ENCODE measurements around the gene MYO5C.
"Not testable (repeated sequence)": the region's sequence is repeated elsewhere in the genome, so short reads cannot be mapped to it uniquely, and the experiment has no call there.

The MYO5C gene

DNA sequence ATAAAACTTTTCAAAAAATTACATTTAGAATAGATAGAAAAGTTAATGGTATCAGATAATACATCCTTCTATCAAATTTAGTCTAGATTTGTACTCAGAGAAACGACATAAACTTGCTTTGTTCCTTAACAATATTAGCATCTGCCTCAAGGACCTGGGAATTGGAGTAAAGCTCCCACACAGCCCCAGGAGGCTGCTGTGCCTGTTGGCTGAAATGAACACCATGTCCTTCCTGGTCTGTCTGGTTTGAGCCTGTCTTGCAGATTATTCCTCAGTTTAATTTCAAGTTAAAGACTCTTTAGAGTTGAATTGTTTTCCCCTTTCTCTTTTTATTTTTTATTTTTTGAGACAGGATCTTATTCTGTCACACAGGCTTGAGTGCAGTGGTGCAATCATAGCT lies 123.8 kb downstream of the MYO5C start:
- DNase-seq (ENCODE audit: low read depth): no peak
- TF ChIP-seq, protein P1, sequence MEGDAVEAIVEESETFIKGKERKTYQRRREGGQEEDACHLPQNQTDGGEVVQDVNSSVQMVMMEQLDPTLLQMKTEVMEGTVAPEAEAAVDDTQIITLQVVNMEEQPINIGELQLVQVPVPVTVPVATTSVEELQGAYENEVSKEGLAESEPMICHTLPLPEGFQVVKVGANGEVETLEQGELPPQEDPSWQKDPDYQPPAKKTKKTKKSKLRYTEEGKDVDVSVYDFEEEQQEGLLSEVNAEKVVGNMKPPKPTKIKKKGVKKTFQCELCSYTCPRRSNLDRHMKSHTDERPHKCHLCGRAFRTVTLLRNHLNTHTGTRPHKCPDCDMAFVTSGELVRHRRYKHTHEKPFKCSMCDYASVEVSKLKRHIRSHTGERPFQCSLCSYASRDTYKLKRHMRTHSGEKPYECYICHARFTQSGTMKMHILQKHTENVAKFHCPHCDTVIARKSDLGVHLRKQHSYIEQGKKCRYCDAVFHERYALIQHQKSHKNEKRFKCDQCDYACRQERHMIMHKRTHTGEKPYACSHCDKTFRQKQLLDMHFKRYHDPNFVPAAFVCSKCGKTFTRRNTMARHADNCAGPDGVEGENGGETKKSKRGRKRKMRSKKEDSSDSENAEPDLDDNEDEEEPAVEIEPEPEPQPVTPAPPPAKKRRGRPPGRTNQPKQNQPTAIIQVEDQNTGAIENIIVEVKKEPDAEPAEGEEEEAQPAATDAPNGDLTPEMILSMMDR (conservative IDR thresholded peaks at IDR 0.05; ENCODE audit: low read depth, low read length): no peak
- H3K4me3 ChIP-seq (ENCODE audit: low read length): no peak overlapping the region

DNA sequence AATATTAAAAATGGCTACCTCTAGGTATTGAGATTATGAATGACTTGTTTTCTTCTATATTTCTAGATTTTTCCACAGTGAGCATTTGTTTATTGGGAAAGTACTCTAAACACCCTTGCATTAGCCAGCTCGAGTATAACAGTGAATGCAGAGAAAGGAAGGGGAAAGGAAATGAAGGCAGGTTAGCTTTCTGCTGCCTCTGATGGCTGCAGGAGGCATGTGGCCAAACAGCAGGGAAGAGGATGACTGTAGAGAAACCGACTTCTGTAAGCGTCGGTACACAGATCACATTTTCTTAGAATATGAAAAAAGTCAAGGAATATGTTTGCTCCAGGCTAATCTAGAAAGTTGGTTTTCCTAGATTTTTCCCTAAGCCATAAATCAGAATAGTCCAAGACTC lies 124.2 kb downstream of the MYO5C start:
- no peak for DNase-seq (ENCODE audit: low read depth)
- no peak overlapping the region for H3K4me3 ChIP-seq (ENCODE audit: low read length)
- TF ChIP-seq, protein P1 (conservative IDR thresholded peaks at IDR 0.05; ENCODE audit: low read depth, low read length): no peak

DNA sequence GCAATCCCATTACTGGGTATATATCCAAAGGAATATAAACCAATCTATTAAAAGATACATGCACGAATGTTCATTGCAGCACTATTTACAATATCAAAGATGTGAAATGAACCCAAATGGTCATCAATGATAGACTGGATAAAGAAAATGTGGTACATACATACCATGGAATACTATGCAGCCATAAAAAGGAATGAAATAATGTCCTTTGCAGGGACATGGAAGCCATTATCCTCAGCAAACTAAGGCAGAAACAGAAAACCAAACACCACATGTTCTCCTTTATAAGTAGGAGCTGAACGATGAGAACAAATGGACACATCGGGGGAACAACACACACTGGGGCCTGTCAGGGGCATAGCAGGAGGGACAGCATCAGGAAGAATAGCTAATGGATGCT lies 125.4 kb downstream of the MYO5C start:
- H3K4me3 ChIP-seq (ENCODE audit: low read length); DNase-seq (ENCODE audit: low read depth): not testable (repeated sequence)

DNA sequence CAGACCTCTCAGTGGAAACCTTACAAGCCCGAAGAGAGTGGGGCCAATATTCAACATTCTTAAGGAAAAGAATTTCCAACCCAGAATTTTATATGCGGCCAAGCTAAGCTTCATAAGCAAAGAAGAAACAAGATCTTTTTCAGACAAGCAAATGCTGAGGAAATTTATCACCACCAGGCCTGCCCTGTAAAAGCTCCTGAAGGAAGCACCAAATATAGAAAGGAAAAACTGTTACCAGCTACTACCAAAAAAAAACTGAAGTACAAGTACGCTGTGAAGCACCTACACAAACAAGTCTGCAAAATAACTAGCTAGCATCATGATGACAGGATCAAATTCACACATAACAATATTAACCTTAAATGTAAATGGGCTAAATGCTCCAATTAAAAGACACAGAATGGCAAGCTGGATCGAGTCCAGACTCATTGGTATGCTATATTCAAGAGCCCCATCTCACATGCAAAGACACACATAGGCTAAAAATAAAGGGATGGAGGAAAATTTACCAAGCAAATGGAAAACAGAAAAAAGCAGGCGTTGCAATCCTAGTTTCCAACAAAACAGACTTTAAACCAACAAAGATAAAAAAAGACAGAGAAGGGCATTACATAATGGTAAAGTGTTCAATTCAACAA lies 130.0 kb downstream of the MYO5C start:
- DNase-seq (ENCODE audit: low read depth); H3K4me3 ChIP-seq (ENCODE audit: low read length): not testable (repeated sequence)

DNA sequence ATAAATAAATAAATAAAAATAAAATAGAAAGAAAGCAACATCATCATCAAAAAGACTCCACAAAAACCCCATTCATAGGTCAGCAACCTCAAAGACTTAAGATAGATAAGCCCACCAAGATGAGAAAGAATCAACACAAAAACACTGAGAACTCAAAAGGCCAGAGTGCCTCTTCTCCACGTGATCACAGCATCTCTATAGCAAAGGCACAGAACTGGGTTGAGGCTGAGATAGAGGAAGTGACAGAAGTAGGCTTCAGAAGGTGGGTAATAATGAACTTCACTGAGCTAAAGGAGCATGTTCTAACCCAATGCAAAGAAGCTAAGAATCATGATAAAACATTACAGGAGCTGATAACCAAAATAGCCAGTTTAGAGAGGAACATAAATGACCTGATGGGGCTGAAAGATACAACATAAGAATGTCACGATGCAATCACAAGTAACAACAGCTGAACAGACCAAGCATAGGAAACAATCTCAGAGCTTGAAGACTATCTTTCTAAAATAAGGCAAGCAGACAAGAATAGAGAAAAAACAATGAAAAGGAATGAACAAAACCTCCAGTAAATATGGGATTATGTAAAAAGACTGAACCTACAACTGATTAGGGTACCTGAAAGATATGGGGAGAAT lies 130.9 kb downstream of the MYO5C start:
- DNase-seq (ENCODE audit: low read depth): no peak
- TF ChIP-seq, protein P1 (conservative IDR thresholded peaks at IDR 0.05; ENCODE audit: low read depth, low read length): no peak

DNA sequence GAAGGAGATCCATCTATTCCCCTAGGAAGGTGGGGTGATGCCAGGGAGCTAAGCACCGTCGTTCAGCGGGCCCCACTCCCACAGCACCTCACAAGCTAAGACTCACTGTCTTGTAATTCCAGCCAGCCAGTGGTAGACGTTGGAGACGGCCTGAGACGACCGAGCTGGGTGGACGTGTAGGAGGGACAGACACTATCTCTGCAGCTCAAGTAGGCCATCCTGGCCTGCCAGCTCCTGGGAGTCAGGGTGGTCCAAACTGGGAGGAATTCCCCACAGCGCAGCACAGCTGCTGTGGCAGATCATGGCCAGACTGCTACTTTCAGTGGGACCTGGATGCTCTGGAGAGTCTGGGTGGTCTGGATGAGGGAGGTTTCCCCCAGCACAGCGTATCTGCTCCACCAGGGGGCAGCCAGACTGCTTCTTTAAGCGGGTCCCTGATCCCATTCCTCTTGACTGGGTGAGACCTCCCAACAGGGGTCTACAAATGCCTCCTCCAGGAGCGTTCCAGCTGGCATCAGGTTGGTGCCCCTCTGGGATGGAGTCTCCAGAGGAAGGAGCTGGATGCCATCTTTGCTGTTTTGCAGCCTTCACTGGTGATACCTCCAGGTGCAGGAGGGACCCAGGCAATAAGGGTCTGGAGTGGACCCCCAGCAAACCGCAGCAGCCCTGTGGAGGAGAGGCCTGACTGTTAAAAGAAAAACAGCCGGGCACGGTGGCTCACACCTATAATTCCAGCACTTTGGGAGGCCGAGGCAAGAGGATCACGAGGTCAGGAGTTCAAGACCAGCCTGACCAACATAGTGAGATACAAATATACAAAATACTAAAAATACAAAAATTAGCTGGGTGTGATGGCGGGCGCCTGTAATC lies 132.0 kb downstream of the MYO5C start:
- DNase-seq (ENCODE audit: low read depth): no peak
- TF ChIP-seq, protein P1 (conservative IDR thresholded peaks at IDR 0.05; ENCODE audit: low read depth, low read length): peak; percentile 38
- H3K4me3 ChIP-seq (ENCODE audit: low read length): no peak overlapping the region

More for the DNA sequence above, 130.9 kb downstream of the MYO5C start:
- no peak overlapping the region for H3K4me3 ChIP-seq (ENCODE audit: low read length)

DNA sequence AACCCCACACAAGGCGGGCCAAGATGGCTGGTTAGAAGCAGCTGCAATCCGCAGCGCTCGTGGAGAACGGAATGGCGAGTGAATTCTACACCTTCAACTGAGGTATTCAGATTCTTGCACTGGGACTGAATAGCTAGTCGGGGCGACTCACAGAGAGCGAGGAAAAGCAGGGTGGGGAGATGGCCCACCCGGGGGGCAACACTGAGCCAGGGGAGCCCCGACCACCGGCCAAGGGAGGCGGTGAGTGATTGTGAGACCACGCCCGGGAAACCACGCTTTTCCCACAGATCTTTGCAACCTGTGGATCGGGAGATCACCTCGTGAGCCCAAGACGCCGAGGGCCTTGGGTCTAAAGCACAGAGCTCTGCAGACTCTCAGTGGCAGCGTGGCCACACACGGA lies 132.7 kb downstream of the MYO5C start:
- H3K4me3 ChIP-seq (ENCODE audit: low read length): no peak overlapping the region
- DNase-seq (ENCODE audit: low read depth): no peak
- TF ChIP-seq, protein P1 (conservative IDR thresholded peaks at IDR 0.05; ENCODE audit: low read depth, low read length): no peak

DNA sequence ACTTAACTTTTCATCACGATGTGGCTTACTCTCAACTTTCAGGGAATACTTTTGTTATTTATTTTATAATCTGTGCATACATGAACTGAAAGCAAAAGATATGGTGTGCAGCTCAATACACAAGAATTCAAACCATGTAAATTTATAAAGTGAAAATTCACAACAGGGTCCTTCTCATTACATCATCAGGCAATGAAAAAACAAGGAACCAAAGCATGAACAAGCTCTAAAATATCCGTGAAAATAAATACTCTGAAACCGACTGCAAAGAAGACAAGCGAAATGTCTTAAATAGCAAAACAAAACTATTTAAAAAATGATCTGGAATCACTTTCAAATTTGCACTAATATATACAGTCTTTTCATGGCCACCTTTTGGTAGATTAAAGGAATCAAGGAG lies 133.3 kb downstream of the MYO5C start:
- no peak for DNase-seq (ENCODE audit: low read depth)
- TF ChIP-seq, protein P1 (conservative IDR thresholded peaks at IDR 0.05; ENCODE audit: low read depth, low read length): no peak
- no peak overlapping the region for H3K4me3 ChIP-seq (ENCODE audit: low read length)

Data from retinal pigment epithelial cell (primary cell).